Measurements from ENCODE around the gene LINGO4.

Gene LINGO4

GRCh38 chr1:151816548-151817352, 11.5 kb upstream of the LINGO4 start:
- intact Hi-C loops (cut with DNase I), result no loop called here
- peak in 2 of 10 donors; percentile 77 to 83 for DNase-seq

GRCh38 chr1:151815716-151816327, 10.6 kb upstream of the LINGO4 start:
- peak in 2 of 10 donors; percentile 42 to 65 for DNase-seq
- intact Hi-C loops (cut with DNase I), result no loop called here

GRCh38 chr1:151814971-151815545, 9.8 kb upstream of the LINGO4 start:
- intact Hi-C loops (cut with DNase I), result no loop called here
- DNase-seq, result peak in 2 of 10 donors; percentile 57 to 64

GRCh38 chr1:151814426-151814825, 9.2 kb upstream of the LINGO4 start:
- intact Hi-C loops (cut with DNase I), result no loop called here
- peak in 2 of 10 donors; percentile 60 to 68 for DNase-seq

- DNase-seq, result peak in 2 of 10 donors; percentile 29 to 43
- intact Hi-C loops (cut with DNase I), result no loop called here
Observed at GRCh38 chr1:151813271-151813977, 8.2 kb upstream of the LINGO4 start.

DNA sequence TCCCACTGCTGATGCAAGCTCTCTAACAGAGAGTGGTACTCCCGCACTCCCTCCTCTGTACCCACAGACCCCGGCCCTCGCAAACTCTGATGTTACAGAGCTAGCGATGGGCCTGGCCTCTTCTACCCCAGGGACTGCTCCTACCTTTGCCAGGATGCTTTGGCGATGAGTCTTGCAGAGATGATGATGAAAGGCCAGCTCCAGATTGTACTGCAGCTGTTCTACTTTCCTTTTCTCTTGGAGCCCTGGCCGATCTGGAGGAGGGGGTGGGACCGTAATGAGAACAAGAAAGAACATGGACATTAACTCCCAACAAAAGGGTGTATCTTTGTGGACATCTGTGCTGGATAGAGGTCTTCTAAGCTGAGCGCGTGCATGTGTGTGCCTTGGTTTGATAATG, 6.0 kb upstream of the LINGO4 start:
- intact Hi-C loops (cut with DNase I), result no loop called here
- peak in 1 of 10 donors; percentile 61 for DNase-seq

GRCh38 chr1:151809985-151810556, 4.9 kb upstream of the LINGO4 start:
- intact Hi-C loops (cut with DNase I), result no loop called here

DNA sequence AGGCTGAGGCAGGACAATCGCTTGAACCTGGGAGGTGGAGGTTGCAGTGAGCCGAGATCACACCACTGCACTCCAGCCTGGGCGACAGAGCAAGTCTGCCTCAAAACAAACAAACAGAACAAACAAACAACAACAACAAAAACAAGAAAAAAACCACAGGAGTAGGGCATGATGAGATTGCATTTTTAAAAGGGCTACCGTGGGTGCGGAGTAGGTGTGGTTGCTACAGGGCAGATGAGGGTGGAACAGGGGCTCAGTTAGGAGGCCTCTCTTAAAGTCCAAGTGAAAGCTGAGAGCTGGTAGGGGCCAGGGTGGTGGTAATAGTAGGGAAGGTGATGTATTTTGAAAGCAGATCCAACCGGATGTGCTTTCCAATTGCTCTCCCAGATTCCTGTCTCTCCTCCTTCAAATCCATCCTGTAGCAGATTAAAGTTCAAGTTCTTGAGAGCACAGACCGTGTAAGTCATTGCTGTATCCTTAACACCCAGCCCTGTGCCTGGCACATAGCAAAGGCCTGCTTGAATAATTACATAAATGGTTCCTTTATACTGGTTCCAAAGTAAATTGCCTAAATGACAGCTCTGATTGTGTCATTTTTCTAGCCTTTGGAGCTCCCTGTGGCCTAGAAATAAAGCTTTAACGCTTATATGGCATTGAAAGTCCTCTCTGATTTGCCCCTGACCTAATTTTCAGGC, 4.2 kb upstream of the LINGO4 start:
- DNase-seq, result peak in 1 of 10 donors; percentile 58
- intact Hi-C loops (cut with DNase I), result no loop called here

More at GRCh38 chr1:151809985-151810556, 4.9 kb upstream of the LINGO4 start:
- peak in 1 of 10 donors; percentile 1 for DNase-seq

DNA sequence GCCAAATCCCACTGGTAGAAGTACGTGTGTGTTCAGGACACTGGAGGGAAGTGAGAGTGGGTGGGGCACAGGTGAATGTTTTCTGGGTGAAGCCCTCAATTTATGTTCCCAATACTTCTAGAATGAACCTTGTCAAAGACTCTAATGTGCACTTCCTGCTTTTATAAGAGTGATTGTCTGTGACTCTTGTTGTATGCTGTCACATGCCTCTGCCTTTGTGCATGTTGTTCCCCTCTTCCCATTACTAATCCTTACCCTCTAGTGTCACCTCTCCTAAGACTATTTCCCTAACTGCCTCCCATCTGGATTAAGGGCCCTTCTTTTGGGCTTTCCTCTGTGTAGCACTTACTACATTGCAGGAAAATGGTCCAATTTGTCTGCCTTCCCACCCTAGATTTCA, 2.5 kb upstream of the LINGO4 start:
- no peak for DNase-seq
- intact Hi-C loops (cut with DNase I), result no loop called here

DNA sequence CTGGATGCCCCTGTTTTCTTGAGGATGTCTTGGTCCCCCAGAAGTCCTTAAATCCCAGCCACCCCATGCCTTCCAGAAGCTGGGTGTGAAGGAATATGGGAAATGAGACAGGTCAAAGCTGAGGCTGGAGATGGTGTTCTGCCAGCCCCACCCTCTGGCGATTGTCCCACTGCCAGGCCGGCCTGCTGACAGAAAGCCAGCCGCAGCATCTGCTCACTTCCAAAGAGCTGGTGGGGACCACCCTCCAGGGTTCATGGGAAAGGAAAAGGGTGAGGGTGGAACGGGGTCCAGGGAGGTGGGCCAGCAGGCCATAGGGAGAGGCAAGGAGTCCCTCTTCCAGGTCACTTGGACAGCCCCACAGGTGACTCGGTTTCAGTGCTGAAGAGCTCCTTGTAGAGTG, 1.9 kb upstream of the LINGO4 start:
- DNase-seq, result peak in 2 of 10 donors; percentile 29 to 72
- intact Hi-C loops (cut with DNase I), result no loop called here

GRCh38 chr1:151806170-151806569, 951 bp upstream of the LINGO4 start:
- intact Hi-C loops (cut with DNase I), result no loop called here
- peak in 1 of 10 donors; percentile 49 for DNase-seq

DNA sequence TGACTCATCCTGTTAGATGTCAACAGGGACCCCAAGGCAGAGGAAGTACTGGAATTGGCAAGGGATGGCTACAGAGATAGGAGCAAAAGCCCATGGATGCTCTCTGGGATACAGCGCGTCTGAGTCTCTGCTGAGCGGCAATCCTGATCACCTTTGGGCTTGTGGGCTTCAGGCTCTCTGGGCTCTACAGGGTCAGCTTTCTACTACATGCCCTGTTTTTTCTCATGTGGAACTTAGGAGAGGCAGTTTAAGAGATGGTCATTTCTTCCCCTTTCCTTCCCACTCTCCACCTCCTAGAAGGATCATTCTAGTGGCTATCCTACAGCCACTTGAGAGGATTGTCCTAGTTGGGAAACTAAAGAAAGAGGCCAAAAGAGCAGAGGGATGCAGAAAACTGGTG, 1.3 kb downstream of the LINGO4 start:
- intact Hi-C loops (cut with DNase I), result no loop called here
- no peak for DNase-seq

DNA sequence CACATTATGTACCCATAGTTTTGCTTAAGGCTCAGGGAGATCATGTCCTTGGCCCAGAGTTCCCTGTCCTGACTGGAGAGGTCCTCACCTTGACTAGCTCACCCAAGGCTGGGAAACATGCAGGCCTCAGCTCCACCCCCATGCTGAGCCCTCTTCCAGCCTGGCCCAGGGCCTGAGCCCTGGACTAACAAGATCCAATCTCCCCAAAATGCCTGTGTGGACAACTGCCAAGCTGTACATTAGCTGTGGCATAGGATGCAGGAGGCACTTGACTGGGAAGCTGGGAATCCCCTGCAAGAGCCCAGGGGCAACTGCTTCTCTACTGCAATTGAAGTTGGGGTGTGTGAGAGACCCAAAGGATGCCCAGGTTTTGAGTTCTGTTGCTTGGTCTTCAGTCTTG, 2.1 kb downstream of the LINGO4 start:
- no peak for DNase-seq
- intact Hi-C loops (cut with DNase I), result no loop called here

DNA sequence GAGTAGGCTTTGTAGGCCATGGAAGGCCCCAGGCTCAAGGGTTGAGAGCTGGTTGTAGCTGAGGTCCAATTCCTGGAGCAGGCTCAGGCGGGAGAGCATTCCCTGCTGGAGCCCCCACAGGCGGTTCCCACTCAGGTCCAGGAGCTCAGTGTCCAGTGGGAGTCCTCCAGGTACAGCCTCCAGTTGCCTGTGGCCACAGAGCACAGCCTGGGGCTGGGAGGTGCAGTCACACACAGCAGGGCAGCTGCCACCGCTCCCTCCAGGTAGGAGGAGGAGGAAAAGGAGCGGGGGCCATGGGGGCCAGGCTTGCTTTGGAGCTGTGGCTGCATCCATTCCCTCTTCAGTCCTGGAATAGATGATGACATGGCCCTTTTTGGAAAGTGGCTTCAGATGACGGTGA, 2.8 kb downstream of the LINGO4 start:
- intact Hi-C loops (cut with DNase I), result no loop called here
- no peak for DNase-seq

GRCh38 chr1:151801846-151802245, 3.4 kb downstream of the LINGO4 start:
- DNase-seq, result no peak
- intact Hi-C loops (cut with DNase I), result no loop called here

DNA sequence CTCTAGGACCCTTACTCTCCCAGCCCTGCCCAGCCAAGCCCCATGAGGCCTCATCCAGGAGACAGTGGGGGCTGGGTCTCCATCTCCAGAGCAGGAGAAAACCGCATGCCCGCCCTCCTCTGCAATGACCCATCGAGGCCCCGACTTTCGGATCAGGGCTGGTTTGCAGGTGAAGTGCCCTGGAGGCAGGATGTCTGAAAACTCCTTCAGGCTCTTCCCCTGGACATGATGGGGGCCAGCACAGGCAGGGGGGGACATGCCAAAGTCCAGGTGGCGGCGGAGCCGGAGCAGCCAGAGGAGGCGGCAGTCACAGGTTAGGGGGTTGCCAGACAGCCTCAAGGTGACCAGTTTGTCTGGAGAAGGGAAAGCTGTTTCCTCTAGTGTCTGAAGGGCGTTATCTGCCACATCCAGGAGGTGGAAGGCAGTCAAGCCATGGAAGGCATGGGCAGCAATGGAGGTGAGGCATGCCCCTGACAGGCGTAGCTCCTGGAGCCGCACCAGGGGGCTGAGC, 3.9 kb downstream of the LINGO4 start:
- DNase-seq, result no peak
- intact Hi-C loops (cut with DNase I), result no loop called here

DNA sequence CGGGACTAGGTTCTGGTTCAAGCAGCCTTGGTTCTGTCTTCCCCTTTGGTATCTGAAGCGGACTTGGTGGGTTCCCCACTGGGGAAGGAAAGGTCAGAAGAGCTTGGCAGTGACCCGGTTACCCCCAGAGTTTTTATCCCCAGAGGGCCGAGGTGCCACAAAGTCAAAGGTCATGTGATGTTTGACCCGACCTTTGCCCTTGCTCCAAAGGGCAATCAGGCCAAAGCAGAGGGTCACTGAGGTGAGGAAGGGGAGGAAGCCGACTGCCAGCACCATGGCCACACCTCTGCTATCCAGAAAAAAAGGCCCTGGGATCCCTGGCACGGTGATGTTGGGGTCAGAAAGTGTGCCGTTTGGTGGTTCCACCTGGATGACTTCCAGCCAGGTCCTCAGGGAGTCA, 4.4 kb downstream of the LINGO4 start:
- no peak for DNase-seq
- intact Hi-C loops (cut with DNase I), result no loop called here

DNA sequence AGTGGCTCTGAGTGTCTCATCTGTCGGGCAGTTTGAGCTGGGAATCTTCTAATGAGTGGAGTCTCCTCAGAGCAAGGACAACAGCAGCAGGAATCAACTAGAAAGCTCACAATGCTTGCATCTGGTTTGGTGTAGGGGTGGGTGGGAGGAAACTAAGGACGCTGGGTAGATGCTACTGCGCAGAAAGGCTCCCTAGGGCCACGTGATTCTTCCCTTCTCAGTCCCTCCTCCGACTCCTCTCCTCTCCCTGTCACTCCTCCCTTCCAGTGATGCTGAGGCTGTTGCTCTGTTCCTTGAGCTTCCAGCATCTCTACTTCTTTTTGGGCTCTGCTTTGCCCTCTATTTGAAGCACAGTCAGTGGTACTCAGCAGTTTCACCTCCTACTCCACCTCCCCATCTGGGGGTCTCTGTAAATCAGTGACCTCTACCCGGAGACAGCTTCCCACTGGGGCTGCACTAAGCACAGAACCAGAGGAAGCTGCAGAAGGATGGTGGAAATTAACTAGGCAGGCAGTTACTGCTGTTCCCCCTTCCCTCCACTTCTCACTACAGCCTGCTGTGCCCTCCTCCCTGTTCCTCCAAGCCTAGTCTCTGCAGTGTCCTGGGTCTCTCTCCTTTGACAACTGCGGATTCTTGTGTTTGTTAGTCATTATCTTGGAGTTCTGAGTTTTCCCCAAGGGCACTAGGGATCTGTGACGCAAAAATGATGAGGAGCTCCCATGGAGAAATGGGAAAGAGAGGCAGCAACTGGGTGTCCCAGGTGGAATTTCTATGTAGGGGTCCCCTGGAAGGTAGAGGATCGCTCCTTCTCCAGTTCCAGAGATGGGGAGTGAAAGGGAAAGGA, 5.8 kb downstream of the LINGO4 start:
- intact Hi-C loops (cut with DNase I), result no loop called here
- peak in 2 of 10 donors; percentile 10 to 90 for DNase-seq

GRCh38 chr1:151798571-151798970, 6.6 kb downstream of the LINGO4 start:
- DNase-seq, result no peak
- intact Hi-C loops (cut with DNase I), result no loop called here

Data from posterior cingulate gyrus (tissue), 11 donors.